Sigmoid colon (tissue), 7 donors: ENCODE measurements around the gene TEX12. TPM values are rescaled to one million over a fixed set of nuclear protein-coding genes. Genes with fewer than 3 reads are reported as not detected.

Experiments used
- DNase-seq: peaks from one replicate; pipeline ENCODE4 v3.0.0-alpha.2; 2019
- H3K27ac ChIP-seq, 4 donors: fragments of 200-600 bp; sonication (generic); one replicate each; pipeline ENCODE4 v1.5.1; 2016 to 2019; ENCODE audit warnings: mild to moderate bottlenecking in 1 of 4
- H3K27me3 ChIP-seq, 3 donors: fragments of 200-600 bp; sonication (generic); one replicate each; pipeline ENCODE4 v1.5.1; 2019; ENCODE audit warnings: mild to moderate bottlenecking in 1 of 3
- H3K36me3 ChIP-seq, 4 donors: fragments of 200-600 bp; sonication (generic); one replicate each; pipeline ENCODE4 v1.5.1; 2016 to 2019
- H3K4me1 ChIP-seq, 4 donors: fragments of 200-600 bp; sonication (generic); one replicate each; pipeline ENCODE4 v1.5.1; 2017 to 2019
- H3K4me3 ChIP-seq, 4 donors: fragments of 200-600 bp; sonication (generic); one replicate each; pipeline ENCODE4 v1.5.1; 2017 to 2019; ENCODE audit warnings: mild to moderate bottlenecking in 2 of 4, moderate library complexity in 1 of 4
- H3K9me3 ChIP-seq, 4 donors: fragments of 200-600 bp in 3 of 4; sonication (generic) in 3 of 4; one replicate each; pipeline versions ENCODE4 v1.5.1 to v1.6.1; 2013 to 2019
- CTCF ChIP-seq, 4 experiments: fragments of 450-650 bp in 3 of 4; fragments of 200-600 bp in 1 of 4; IDR thresholded peaks; one replicate each; pipeline ENCODE4 v1.5.1; 2016 to 2019; ENCODE audit warnings: antibody characterized with exemption in 4 of 4, mild to moderate bottlenecking in 3 of 4, moderate library complexity in 2 of 4
- EP300 ChIP-seq, 4 donors: sonication (generic); formaldehyde crosslinking; IDR thresholded peaks; one replicate each; pipeline ENCODE4 v1.6.1; 2017; ENCODE audit warnings: antibody characterized with exemption in 4 of 4
- POLR2A ChIP-seq, 2 donors: fragments of 450-650 bp; IDR thresholded peaks; one replicate each; pipeline ENCODE4 v1.6.1; 2016; ENCODE audit warnings: antibody characterized with exemption in 2 of 2, mild to moderate bottlenecking in 2 of 2, moderate library complexity in 2 of 2
- POLR2AphosphoS5 ChIP-seq, 4 donors: sonication (generic); formaldehyde crosslinking; IDR thresholded peaks; one replicate each; pipeline ENCODE4 v1.6.1; 2017; ENCODE audit warnings: antibody characterized with exemption in 4 of 4
- WGBS, 2 donors: extraction: QIAGEN DNeasy Blood & Tissue Kit; methylation state at CpG; one replicate each; pipeline ENCODE4 v1.1.7; 2013; 5-methylcytosine and 5-hydroxymethylcytosine counted together
- intact Hi-C: fragments of 100-400 bp; cut with DNase I; formaldehyde crosslinking; loops from one replicate; pipeline ENCODE4 v1.15.1; 2023
- polyA plus RNA-seq, 3 donors: library from polyadenylated mRNA; stranded (reverse); fragments of 200-250 nt; gene quantifications; one replicate each; pipeline ENCODE4 v1.2.3, GENCODE V29; 2013
- total RNA-seq, 4 donors: library from RNA; depleted of rRNA; stranded (reverse); fragments of >200 nt; gene quantifications; one replicate each; pipeline ENCODE4 v1.1.0, GENCODE V29; 2016
- donor health status: healthy with polysubstance abuse.
- donor health status: Bipolar disorder and iron deficiency.
- donor health status: healthy.

Gene TEX12
- total RNA-seq (1 to 10 TPM in 2 of 4 donors, under 1 TPM in 1, not detected in 1; 0.68 to 1.5 (median 1.1) TPM), polyA plus RNA-seq (not detected)

- no peaks in the 10 kb centered on the region for H3K27me3 ChIP-seq
- H3K27ac ChIP-seq, result no peak within 1 kb of the TSS
- 89 to 91% methylated on average over 25 of the region's 25 CpGs for WGBS, 2 donors
- intact Hi-C loops, result no loop called here
- DNase-seq, result no peak
- no peak within 1 kb of the TSS for H3K4me3 ChIP-seq
- no peaks in the 10 kb centered on the region for H3K4me1 ChIP-seq
- H3K9me3 ChIP-seq, result no peaks in the 10 kb centered on the region
- H3K36me3 ChIP-seq, result no peaks in the 10 kb centered on the region
- TF ChIP-seq POLR2AphosphoS5 (IDR thresholded peaks at IDR 0.05) (no peak), POLR2A (IDR thresholded peaks at IDR 0.05) (no peak), CTCF (IDR thresholded peaks at IDR 0.05) (no peak), EP300 (IDR thresholded peaks at IDR 0.05) (no peak)
Measured at GRCh38 chr11:112167145-112167544, at the start of gene TEX12. TSS of gene TEX12 (plus strand) at chr11:112167372. CDS start at chr11:112169269, 1,897 bp downstream.

- DNase-seq, result no peak
- Histone ChIP-seq H3K4me1 (peaks cover 0 to 7% (median 0%) of the 10 kb centered on the region in 4 donors), H3K27me3 (no peaks in the 10 kb centered on the region), H3K9me3 (no peaks in the 10 kb centered on the region), H3K4me3 (no peak overlapping the region), H3K27ac (no peak overlapping the region), H3K36me3 (no peaks in the 10 kb centered on the region)
- TF ChIP-seq CTCF (IDR thresholded peaks at IDR 0.05) (no peak), EP300 (IDR thresholded peaks at IDR 0.05) (no peak), POLR2A (IDR thresholded peaks at IDR 0.05) (no peak)
- WGBS, 2 donors, result 80 to 89% methylated on average over 2 of the region's 2 CpGs
- intact Hi-C loops, result no loop called here
Measured at GRCh38 chr11:112118176-112118575, 49.0 kb upstream of the TEX12 start.

DNA sequence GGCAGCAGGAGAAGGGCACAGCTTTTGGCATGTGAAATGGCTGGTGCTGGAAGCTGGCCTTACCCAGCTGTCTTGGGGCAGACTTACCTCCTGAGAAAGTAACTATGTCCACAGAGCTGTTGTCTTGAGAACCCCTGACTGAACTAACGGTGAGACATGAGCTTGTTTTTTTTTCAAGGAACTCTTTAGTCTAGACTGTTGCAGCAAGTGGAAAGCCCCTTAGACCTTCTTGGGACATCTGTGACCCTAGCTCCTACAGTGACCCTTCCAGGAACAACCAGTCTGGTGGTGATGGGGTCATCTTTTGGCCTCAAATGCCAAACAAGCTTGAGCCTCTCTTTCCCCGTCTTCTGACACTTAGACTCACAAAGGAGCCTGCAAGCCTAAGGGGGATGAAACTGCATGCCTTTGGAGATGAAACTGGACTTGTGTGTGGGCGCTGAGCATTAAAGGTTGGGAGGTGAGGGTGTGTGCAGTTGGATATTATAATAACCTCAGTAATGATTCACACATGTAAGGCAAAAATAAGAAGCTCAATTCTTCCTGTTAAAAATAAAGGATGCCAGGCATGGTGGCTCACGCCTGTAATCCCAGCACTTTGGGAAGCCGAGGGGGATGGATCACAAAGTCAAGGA is 45.1 kb upstream of the TEX12 start:
- TF ChIP-seq POLR2A (IDR thresholded peaks at IDR 0.05) (no peak), POLR2AphosphoS5 (IDR thresholded peaks at IDR 0.05) (no peak), EP300 (IDR thresholded peaks at IDR 0.05) (no peak), CTCF (IDR thresholded peaks at IDR 0.05) (no peak)
- WGBS, 2 donors, result 94 to 96% methylated on average over 5 of the region's 5 CpGs

DNA sequence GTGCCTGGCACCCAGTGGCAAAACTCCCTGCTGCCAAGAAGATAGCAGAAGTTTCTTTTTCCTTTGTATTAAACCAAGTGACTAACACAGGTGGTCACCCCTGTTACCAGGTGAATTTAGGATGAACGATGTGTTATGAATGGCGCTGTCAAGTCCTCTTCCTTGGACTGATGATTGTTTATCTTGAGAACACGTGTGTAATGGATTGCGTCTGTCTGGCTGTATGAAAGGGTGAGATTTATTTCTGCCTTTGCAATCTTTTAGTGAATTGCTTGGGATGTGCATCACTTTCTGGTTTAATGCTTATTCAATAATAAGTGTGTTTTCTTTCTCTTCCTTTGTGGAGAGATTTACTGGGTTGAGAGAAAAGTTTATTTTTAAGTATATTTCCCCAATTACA is 44.0 kb upstream of the TEX12 start:
- Histone ChIP-seq H3K4me1 (peaks cover 0 to 7% (median under 1%) of the 10 kb centered on the region in 4 donors), H3K27me3 (no peaks in the 10 kb centered on the region), H3K36me3 (no peaks in the 10 kb centered on the region), H3K9me3 (no peaks in the 10 kb centered on the region), H3K4me3 (no peak overlapping the region), H3K27ac (no peak overlapping the region)
- intact Hi-C loops, result no loop called here
- TF ChIP-seq POLR2AphosphoS5 (IDR thresholded peaks at IDR 0.05) (no peak), CTCF (IDR thresholded peaks at IDR 0.05) (no peak), POLR2A (IDR thresholded peaks at IDR 0.05) (no peak), EP300 (IDR thresholded peaks at IDR 0.05) (no peak)
- DNase-seq, result no peak
- 74 to 82% methylated on average over 4 of the region's 4 CpGs for WGBS, 2 donors

More for the DNA sequence above, 45.1 kb upstream of the TEX12 start:
- no peak overlapping the region for H3K27ac ChIP-seq
- intact Hi-C loops, result no loop called here
- no peaks in the 10 kb centered on the region for H3K9me3 ChIP-seq
- no peaks in the 10 kb centered on the region for H3K27me3 ChIP-seq
- DNase-seq, result no peak
- no peaks in the 10 kb centered on the region for H3K36me3 ChIP-seq
- no peak overlapping the region for H3K4me3 ChIP-seq
- H3K4me1 ChIP-seq, result peaks cover 0 to 7% (median 0%) of the 10 kb centered on the region in 4 donors

DNA sequence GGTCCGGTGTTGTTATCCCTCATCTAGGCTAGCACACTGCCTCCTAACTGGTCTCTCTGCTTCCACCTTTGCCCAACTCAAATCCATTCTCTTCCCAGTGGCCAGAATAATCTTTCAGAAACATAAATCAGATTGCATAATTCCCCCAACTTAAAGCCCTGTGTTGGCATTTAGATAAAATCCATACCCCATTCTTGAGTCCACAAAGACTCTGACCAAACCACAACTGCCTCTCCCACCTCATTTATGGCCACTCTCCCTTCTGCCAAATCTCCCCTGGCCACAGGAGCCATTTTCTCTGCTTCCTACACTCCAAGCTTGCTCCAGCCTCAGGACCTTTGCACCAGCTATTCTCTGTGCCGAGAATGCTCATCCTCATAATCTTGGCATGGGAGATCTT is 40.1 kb upstream of the TEX12 start:
- WGBS, 2 donors, result 98% methylated on average over 2 of the region's 2 CpGs
- Histone ChIP-seq H3K27ac (no peak overlapping the region), H3K4me3 (no peak overlapping the region), H3K27me3 (no peaks in the 10 kb centered on the region), H3K36me3 (no peaks in the 10 kb centered on the region), H3K9me3 (no peaks in the 10 kb centered on the region), H3K4me1 (peaks cover 0 to 10% (median 8%) of the 10 kb centered on the region in 4 donors)
- TF ChIP-seq POLR2A (IDR thresholded peaks at IDR 0.05) (no peak), EP300 (IDR thresholded peaks at IDR 0.05) (no peak), CTCF (IDR thresholded peaks at IDR 0.05) (no peak), POLR2AphosphoS5 (IDR thresholded peaks at IDR 0.05) (no peak)
- intact Hi-C loops, result no loop called here
- no peak for DNase-seq
